Endothelial cell of hepatic sinusoid (primary cell): Measurements from ENCODE around the gene DYNLL2.
"Not testable (repeated sequence)": the region's sequence is repeated elsewhere in the genome, so short reads cannot be mapped to it uniquely, and the experiment has no call there.

ENCODE experiments used
- in situ Hi-C: cut with HindIII; loops from 2 replicates; pipeline ENCODE4 v1.10.0; 2017; ENCODE audit warnings: low sequenced_read_pairs

DYNLL2 gene

GRCh38 chr17:58066401-58066800 lies 16.8 kb upstream of the DYNLL2 start:
- in situ Hi-C loops: no loop called here

GRCh38 chr17:58072862-58073261 lies 10.4 kb upstream of the DYNLL2 start:
- in situ Hi-C loops: no loop called here

DNA sequence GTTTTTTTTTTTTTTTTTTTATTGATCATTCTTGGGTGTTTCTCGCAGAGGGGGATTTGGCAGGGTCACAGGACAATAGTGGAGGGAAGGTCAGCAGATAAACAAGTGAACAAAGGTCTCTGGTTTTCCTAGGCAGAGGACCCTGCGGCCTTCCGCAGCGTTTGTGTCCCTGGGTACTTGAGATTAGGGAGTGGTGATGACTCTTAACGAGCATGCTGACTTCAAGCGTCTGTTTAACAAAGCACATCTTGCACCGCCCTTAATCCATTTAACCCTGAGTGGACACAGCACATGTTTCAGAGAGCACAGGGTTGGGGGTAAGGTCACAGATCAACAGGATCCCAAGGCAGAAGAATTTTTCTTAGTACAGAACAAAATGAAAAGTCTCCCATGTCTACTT lies 10.0 kb upstream of the DYNLL2 start:
- in situ Hi-C loops: not testable (repeated sequence)

GRCh38 chr17:58074406-58074805 lies 8.8 kb upstream of the DYNLL2 start:
- in situ Hi-C loops: not testable (repeated sequence)

- in situ Hi-C loops: no loop called here
Measured at GRCh38 chr17:58079300-58080033, 3.8 kb upstream of the DYNLL2 start.

DNA sequence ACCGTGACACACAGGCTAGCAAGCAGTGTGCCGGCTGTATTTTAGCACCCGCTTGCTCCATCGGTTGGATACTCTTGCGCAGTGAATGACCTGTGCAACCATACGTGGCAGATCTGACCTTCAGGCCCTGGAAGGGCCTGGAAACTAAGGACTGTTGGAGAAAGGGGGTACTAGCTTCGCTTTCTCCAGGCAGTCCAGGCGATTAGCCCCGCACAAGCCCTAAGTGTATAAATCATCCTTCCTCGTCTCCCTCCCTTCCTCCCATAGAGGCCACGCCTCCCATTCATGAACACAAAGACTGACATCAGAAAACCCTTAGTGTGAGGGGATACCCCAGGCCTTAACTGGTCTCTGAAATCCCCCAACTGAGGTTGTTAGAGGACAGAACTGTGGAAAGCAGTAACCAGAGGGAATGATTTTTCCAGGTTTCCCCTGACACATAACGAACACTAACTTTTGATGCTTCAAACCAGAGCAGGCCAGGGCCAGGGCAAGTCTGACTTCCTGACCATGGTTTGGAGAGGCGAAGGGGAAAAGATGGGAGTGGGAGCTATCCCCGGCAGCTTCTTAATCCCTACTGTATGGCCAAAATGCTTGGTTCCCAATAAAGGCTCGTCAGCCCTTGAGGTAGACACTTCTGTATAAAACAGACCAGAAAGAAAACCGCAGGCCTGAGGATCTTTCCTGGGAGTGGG lies 1.4 kb upstream of the DYNLL2 start:
- in situ Hi-C loops: no loop called here

GRCh38 chr17:58082341-58082869 lies 814 bp upstream of the DYNLL2 start:
- in situ Hi-C loops: no loop called here

- in situ Hi-C loops: no loop called here
Measured at GRCh38 chr17:58083491-58084316, 485 bp downstream of the DYNLL2 start.

GRCh38 chr17:58084317-58084981 lies 1.2 kb downstream of the DYNLL2 start:
- in situ Hi-C loops: no loop called here

DNA sequence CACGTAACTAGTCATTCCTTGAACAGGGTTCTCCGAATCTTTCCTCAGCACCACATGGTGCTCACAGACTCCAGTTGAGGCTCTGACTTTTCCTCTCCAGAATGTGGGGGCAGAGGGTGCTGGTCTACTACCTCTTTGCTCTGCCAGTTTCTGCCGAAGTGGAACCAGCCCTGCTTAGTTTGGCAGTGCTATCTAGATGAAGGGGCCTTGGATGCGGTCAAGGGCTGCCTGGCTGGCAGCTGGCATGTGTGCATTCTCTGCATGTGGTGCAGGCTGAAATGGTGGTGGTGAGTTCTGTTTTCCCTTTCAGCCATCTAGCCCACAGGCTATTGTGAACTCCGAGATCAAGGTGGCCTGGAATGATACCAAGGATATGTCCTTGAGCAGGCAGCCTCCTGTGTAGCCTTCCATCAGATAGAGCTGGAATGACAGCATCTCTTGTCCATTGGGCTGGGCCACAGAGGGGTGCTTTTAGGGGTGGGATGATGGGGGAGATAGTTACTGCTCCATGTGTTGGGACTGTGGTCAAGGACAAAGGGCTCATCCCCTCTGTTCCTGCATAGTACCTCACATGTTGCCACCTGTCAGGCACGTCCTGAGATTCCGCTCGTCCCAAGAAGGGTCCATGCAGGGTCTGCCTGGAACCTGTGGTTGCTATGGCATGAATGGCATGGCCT lies 2.0 kb downstream of the DYNLL2 start:
- in situ Hi-C loops: no loop called here

- in situ Hi-C loops: no loop called here
Measured at GRCh38 chr17:58086953-58087352, 3.7 kb downstream of the DYNLL2 start.

GRCh38 chr17:58088624-58089023 lies 5.4 kb downstream of the DYNLL2 start:
- in situ Hi-C loops: no loop called here

DNA sequence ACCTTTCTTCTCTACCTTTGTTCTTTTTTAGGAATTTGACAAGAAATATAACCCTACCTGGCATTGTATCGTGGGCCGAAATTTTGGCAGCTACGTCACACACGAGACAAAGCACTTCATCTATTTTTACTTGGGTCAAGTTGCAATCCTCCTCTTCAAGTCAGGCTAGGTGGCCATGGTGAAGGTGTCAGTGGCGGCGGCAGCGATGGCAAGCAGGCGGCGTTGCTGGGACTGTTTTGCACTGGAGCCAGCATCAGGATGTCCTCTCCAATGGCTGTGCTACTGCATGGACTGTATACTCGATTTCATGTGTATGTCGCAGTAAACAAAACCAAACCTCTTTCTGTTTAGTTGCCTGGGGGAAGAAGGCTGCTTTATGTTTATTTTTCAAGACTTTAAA lies 5.9 kb downstream of the DYNLL2 start:
- in situ Hi-C loops: no loop called here

DNA sequence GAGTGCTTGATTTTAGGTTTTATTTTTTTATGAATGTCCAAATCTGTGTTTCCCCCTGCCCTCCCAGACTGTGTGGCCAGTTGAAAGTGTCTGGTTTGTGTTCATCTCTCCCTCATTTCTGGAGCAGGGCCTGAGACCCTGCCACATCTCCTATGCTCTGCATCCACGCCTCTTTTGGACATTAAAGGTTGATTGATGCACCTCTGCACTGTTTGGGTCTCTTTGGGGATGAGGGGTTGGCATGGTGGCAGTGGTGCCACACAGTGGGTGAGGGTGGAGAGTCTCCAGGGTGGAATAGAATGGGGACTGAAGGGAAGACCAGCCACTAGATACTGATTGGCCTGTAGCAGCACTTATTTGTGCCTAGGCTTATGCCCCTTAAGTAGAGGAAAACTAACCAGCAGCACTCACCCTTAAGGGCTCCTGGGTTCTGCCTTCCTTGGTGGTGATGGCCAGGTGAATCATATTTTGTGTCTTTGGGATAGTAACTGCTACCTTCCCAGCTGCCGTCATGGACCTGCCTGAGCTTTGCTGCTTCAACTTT lies 7.9 kb downstream of the DYNLL2 start:
- in situ Hi-C loops: no loop called here

DNA sequence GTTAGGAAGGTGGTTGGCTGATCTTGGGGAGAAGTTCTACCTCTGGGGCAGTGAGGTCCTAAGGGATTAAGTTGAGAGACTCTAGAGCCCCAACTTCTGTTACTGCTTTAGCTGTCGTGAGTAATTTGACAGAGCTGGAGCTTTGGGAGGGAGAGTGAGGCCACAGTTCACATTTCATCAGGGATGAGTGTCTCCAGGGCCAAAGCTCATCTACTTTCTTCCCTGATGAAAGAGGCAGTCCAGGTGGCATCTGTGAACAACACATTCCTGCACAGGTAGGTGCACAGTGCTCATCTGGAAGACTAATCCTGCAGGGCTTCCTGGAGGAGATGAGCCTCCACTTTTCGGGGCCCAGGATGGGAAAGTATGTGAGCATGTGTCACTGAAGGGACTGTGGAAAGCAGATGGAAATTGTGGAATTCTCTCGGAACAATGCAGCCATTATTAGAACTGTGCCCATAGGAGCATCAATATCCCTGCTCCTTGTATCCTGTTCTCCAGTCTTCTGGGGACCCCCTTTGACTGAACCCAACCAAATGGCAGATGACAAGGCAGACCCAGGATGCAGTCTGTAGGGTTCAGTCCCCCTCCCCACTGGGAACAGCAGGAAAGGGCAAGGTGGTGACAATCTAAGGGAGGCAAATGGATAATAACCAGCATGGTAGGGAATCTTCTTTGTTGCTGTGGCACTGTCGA lies 9.0 kb downstream of the DYNLL2 start:
- in situ Hi-C loops: no loop called here

GRCh38 chr17:58092797-58093385 lies 9.7 kb downstream of the DYNLL2 start:
- in situ Hi-C loops: no loop called here

- in situ Hi-C loops: no loop called here
Measured at GRCh38 chr17:58094118-58094517, 10.9 kb downstream of the DYNLL2 start.

DNA sequence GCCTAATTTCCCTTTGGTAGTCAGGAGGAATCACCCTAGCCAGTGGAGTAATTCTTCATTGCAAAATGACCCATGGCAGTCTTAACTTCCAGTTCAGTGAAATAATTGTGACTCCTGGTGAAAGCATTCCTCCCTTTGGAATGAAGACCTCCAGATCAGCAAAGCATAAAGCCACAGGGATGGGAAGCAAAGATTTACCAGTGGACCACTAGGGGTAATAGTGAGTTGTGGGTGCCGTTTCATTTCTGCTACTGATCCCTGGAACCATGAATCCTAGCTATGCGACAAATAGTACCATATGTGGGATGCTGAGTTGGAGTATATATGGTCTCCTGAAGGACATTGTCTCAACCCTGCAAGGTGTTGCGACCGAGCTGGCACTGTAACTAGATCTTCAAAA lies 13.7 kb downstream of the DYNLL2 start:
- in situ Hi-C loops: no loop called here
